Neural cell (in vitro differentiated cells): Measurements from ENCODE around the gene SPOCK1. TPM values are rescaled to one million over a fixed set of nuclear protein-coding genes. Genes with fewer than 3 reads are reported as not detected.

Experiments
- H2AFZ ChIP-seq: fragments of 200-600, 300-800 bp; sonication (generic), shearing (Covaris generic); 2 replicates; pipeline ENCODE4 v1.6.0; 2014; ENCODE audit warnings: low read depth, mild to moderate bottlenecking, antibody characterized with exemption, low read length, moderate library complexity
- H3F3A ChIP-seq: fragments of 200-600 bp; shearing (Covaris generic); 2 replicates; pipeline ENCODE4 v1.6.1; 2016; ENCODE audit warnings: mild to moderate bottlenecking, moderate library complexity, mixed read lengths, antibody characterized with exemption, low read length; ENCODE audit not compliant: insufficient read depth, poor library complexity, severe bottlenecking
- H3K27ac ChIP-seq: fragments of 200-600, 300-800 bp; sonication (generic), shearing (Covaris generic); 2 replicates; pipeline ENCODE4 v1.5.1; 2014; ENCODE audit warnings: mild to moderate bottlenecking, low read length, moderate library complexity
- H3K27me3 ChIP-seq: fragments of 300-800, 200-600 bp; sonication (generic), shearing (Covaris generic); 2 replicates; pipeline ENCODE4 v1.6.0; 2014; ENCODE audit warnings: mild to moderate bottlenecking, low read depth, low read length, moderate library complexity; ENCODE audit not compliant: insufficient read depth
- H3K36me3 ChIP-seq: fragments of 300-800, 200-600 bp; sonication (generic), shearing (Covaris generic); 2 replicates; pipeline ENCODE4 v1.5.1; 2014; ENCODE audit warnings: mild to moderate bottlenecking, antibody characterized with exemption, low read length, moderate library complexity; ENCODE audit not compliant: insufficient read depth
- H3K4me2 ChIP-seq: fragments of 300-800, 200-600 bp; sonication (generic), shearing (Covaris generic); 2 replicates; pipeline ENCODE4 v1.6.0; 2014; ENCODE audit warnings: mild to moderate bottlenecking, low read length
- H3K4me3 ChIP-seq: fragments of 300-800, 200-600 bp; sonication (generic), shearing (Covaris generic); 2 replicates; pipeline ENCODE4 v1.5.1; 2014; ENCODE audit warnings: mild to moderate bottlenecking, low read length, moderate library complexity
- H3K79me2 ChIP-seq: fragments of 200-600 bp; shearing (Covaris generic); replicated peaks from 2 replicates; pipeline ENCODE4 v1.6.0; 2014; ENCODE audit warnings: mild to moderate bottlenecking, low read length, moderate library complexity; ENCODE audit not compliant: insufficient read depth
- H3K9ac ChIP-seq: fragments of 300-800, 200-600 bp; sonication (generic), shearing (Covaris generic); 2 replicates; pipeline ENCODE4 v1.6.1; 2016; ENCODE audit warnings: mild to moderate bottlenecking, low read length, mixed read lengths
- H3K9me2 ChIP-seq: fragments of 200-600 bp; shearing (Covaris generic); 2 replicates; pipeline ENCODE4 v1.6.1; 2016; ENCODE audit warnings: mild to moderate bottlenecking, low read length, mixed read lengths; ENCODE audit not compliant: insufficient read depth
- H3K9me3 ChIP-seq: fragments of 200-600, 300-800 bp; sonication (generic), shearing (Covaris generic); 2 replicates; pipeline ENCODE4 v1.6.1; 2016; ENCODE audit warnings: mild to moderate bottlenecking, mixed run types, low read length, moderate library complexity, mixed read lengths
- H4K20me1 ChIP-seq: fragments of 200-600 bp; shearing (Covaris generic); 2 replicates; pipeline ENCODE4 v1.6.1; 2016; ENCODE audit warnings: mild to moderate bottlenecking, mixed run types; ENCODE audit not compliant: insufficient read depth
- CTCF ChIP-seq: fragments of 450-650 bp; IDR thresholded peaks from 2 replicates; pipeline ENCODE4 v1.5.1; 2014; ENCODE audit warnings: antibody characterized with exemption, mild to moderate bottlenecking, moderate library complexity; ENCODE audit not compliant: poor library complexity, severe bottlenecking
- EP300 ChIP-seq: fragments of 450-650 bp; conservative IDR thresholded peaks from 2 replicates; pipeline ENCODE4 v1.6.1; 2014; ENCODE audit warnings: antibody characterized with exemption, mild to moderate bottlenecking, moderate library complexity; ENCODE audit not compliant: poor library complexity, severe bottlenecking
- EZH2 ChIP-seq: fragments of 200-600, 300-800 bp; shearing (Covaris generic), sonication (generic); IDR thresholded peaks from 2 replicates; pipeline ENCODE4 v1.6.1; 2014; ENCODE audit warnings: antibody characterized with exemption, low read length, borderline replicate concordance, mild to moderate bottlenecking; ENCODE audit not compliant: insufficient read depth, poor library complexity, severe bottlenecking
- MXI1 ChIP-seq: fragments of 450-650 bp; conservative IDR thresholded peaks from 2 replicates; pipeline ENCODE4 v1.6.1; 2014; ENCODE audit warnings: antibody characterized with exemption, mild to moderate bottlenecking; ENCODE audit not compliant: poor library complexity, severe bottlenecking
- POLR2AphosphoS5 ChIP-seq: IDR thresholded peaks from 2 replicates; pipeline ENCODE4 v1.6.1; 2012
- RAD21 ChIP-seq: fragments of 450-650 bp; conservative IDR thresholded peaks from 2 replicates; pipeline ENCODE4 v1.6.1; 2014; ENCODE audit warnings: antibody characterized with exemption, mild to moderate bottlenecking, moderate library complexity
- REST ChIP-seq: IDR thresholded peaks from 2 replicates; pipeline ENCODE4 v1.6.1; 2012; ENCODE audit warnings: borderline replicate concordance
- SMC3 ChIP-seq: fragments of 450-650 bp; conservative IDR thresholded peaks from 2 replicates; pipeline ENCODE4 v1.6.1; 2014; ENCODE audit warnings: antibody characterized with exemption, mild to moderate bottlenecking, moderate library complexity; ENCODE audit not compliant: poor library complexity
- TAF1 ChIP-seq: IDR thresholded peaks from 2 replicates; pipeline ENCODE4 v1.6.1; 2012; ENCODE audit warnings: low read depth
- polyA plus RNA-seq: library from polyadenylated mRNA; depleted of rRNA; stranded (reverse); fragments of >200 nt; gene quantifications from 2 replicates; pipeline ENCODE4 v1.2.3, GENCODE V29; 2014

SPOCK1 gene
- polyA plus RNA-seq, 1 donor from 2014 or later: 33.6 TPM

GRCh38 chr5:137142764-137143605, 356.1 kb downstream of the SPOCK1 start:
- Histone ChIP-seq H3K9me2 (no peaks in the 10 kb centered on the region), H2AFZ (no peak overlapping the region), H3K4me2 (no peak overlapping the region), H3K36me3 (no peaks in the 10 kb centered on the region), H3K9ac (no peak overlapping the region), H3K4me3 (no peak overlapping the region), H4K20me1 (no peaks in the 10 kb centered on the region), H3K79me2 (no peaks in the 10 kb centered on the region), H3F3A (peaks cover 6% of the 10 kb centered on the region), H3K9me3 (no peaks in the 10 kb centered on the region), H3K27ac (no peak overlapping the region), H3K27me3 (no peaks in the 10 kb centered on the region)
- no peak for TF ChIP-seq MXI1
- TF ChIP-seq EP300: no peak
- TF ChIP-seq CTCF: no peak
- TF ChIP-seq TAF1: no peak
- no peak for TF ChIP-seq REST
- TF ChIP-seq POLR2AphosphoS5: no peak

- no peaks in the 10 kb centered on the region for H4K20me1 ChIP-seq
- peaks cover 4% of the 10 kb centered on the region for H3F3A ChIP-seq
- no peaks in the 10 kb centered on the region for H3K27me3 ChIP-seq
- no peaks in the 10 kb centered on the region for H3K9me3 ChIP-seq
- no peaks in the 10 kb centered on the region for H3K36me3 ChIP-seq
- TF ChIP-seq SMC3: no peak
- TF ChIP-seq MXI1: no peak
- TF ChIP-seq CTCF: no peak
- TF ChIP-seq TAF1: no peak
- no peak for TF ChIP-seq RAD21
- no peak for TF ChIP-seq EP300
- no peak for TF ChIP-seq REST
- TF ChIP-seq POLR2AphosphoS5: no peak
- TF ChIP-seq EZH2: no peak
- H2AFZ ChIP-seq: no peak overlapping the region
- H3K4me3 ChIP-seq: no peak overlapping the region
- H3K27ac ChIP-seq: no peak overlapping the region
- H3K4me2 ChIP-seq: no peak overlapping the region
- no peaks in the 10 kb centered on the region for H3K9me2 ChIP-seq
- H3K79me2 ChIP-seq: no peaks in the 10 kb centered on the region
- no peak overlapping the region for H3K9ac ChIP-seq
Observed at GRCh38 chr5:137142346-137142745, 356.8 kb downstream of the SPOCK1 start.
